ENCODE measurements around the gene AQP12B.

DNA sequence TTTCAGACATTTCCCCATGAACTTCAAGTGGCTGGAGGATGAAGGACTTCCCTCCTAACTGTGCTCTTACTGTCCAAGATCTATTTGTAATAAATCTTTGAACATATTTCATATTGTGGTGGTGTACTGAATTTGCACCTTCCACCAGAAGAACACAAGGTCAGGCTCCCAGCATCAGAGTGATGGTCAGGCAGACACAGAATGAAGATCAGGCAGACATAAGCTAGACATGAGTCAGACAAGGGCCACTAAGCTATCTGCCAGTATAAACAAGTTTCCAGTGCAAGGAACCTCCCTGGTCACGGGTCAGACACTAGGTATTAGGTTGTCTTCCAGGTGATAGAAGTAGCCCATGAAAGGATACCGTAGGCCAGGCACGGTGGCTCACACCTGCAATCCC is 20.0 kb downstream of the AQP12B start:
- TF ChIP-seq HIVEP1 (CRISPR knock-in tag; IDR thresholded peaks at IDR 0.05), result no peak
- no peak for TF ChIP-seq SIN3A (IDR thresholded peaks at IDR 0.05; ENCODE audit: borderline replicate concordance in 2 of 2, control insufficient read depth in 1 of 2, low read depth in 2 of 2, low read length in 2 of 2)
- no peak for TF ChIP-seq MED1 (CRISPR knock-in tag; IDR thresholded peaks at IDR 0.05; ENCODE audit: borderline replicate concordance)
- no peak for TF ChIP-seq TOE1 (IDR thresholded peaks at IDR 0.05; ENCODE audit: borderline replicate concordance)
- no peak for TF ChIP-seq TOE1 (CRISPR knock-in tag; IDR thresholded peaks at IDR 0.05; ENCODE audit: borderline replicate concordance, low read depth)
- TF ChIP-seq EZH2 (IDR thresholded peaks at IDR 0.05; ENCODE audit: borderline replicate concordance, low read depth, low read length), result no peak
- no peak for TF ChIP-seq ZNF507 (tag; conservative IDR thresholded peaks at IDR 0.05)
- TF ChIP-seq CTCF (IDR thresholded peaks at IDR 0.05 in 2 of 3, conservative IDR thresholded peaks at IDR 0.05 in 1 of 3; ENCODE audit: insufficient read depth in 2 of 3, low read depth in 1 of 3, low read length in 3 of 3), result no peak
- TF ChIP-seq USF1 (CRISPR knock-in tag; IDR thresholded peaks at IDR 0.05), result no peak
- TF ChIP-seq ZNF165 (CRISPR knock-in tag; IDR thresholded peaks at IDR 0.05; ENCODE audit: borderline replicate concordance), result no peak
- TF ChIP-seq BRF1 (IDR thresholded peaks at IDR 0.05; ENCODE audit: borderline replicate concordance, extremely low read depth, insufficient read length), result no peak
- TF ChIP-seq PREB (CRISPR knock-in tag; IDR thresholded peaks at IDR 0.05), result no peak
